HCEC 1CT (cell line): ENCODE results near the gene HOXD8.
A peak's percentile ranks its signal among the peaks of the same experiment; 100 is the strongest.

Source experiments
- DNase-seq: peaks from one replicate; pipeline ENCODE4 v3.0.0-alpha.2; 2017

The HOXD8 gene

GRCh38 chr2:176103742-176104315 lies 25.7 kb upstream of the HOXD8 start:
- no peak for DNase-seq

GRCh38 chr2:176104316-176105077 lies 25.0 kb upstream of the HOXD8 start:
- peak; percentile 30 for DNase-seq

DNA sequence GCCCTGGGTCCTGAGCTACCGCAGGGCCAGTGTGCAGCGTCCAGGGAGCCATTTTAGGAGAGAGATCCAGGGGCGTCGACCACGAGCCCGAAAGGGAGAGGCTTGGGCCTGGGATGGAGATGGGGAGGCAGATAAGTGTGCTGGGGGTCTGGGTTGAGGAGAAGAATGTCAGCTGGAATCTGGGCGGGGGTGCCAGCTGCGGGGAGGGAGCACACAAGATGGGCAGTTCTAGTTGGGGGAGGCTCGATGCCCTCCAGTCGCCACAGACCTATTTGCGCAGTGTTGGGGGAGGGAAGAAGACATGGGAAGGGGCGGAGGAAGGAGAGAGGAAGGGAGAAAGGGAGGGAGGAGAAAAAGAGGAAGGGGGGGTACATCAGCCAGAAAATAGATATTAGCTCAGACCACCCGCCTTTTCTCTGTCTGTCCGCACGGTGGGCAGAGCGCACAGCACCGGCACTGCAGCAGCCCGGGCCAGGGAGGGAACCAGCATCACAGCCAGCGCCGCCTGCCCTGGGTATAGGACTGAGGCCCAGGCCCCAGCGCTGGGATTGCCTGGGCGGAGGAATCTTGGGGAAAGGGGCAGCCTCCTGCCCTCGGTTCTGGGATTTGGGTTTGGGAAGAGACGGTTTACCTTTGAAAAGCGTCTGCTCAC lies 24.3 kb upstream of the HOXD8 start:
- no peak for DNase-seq

DNA sequence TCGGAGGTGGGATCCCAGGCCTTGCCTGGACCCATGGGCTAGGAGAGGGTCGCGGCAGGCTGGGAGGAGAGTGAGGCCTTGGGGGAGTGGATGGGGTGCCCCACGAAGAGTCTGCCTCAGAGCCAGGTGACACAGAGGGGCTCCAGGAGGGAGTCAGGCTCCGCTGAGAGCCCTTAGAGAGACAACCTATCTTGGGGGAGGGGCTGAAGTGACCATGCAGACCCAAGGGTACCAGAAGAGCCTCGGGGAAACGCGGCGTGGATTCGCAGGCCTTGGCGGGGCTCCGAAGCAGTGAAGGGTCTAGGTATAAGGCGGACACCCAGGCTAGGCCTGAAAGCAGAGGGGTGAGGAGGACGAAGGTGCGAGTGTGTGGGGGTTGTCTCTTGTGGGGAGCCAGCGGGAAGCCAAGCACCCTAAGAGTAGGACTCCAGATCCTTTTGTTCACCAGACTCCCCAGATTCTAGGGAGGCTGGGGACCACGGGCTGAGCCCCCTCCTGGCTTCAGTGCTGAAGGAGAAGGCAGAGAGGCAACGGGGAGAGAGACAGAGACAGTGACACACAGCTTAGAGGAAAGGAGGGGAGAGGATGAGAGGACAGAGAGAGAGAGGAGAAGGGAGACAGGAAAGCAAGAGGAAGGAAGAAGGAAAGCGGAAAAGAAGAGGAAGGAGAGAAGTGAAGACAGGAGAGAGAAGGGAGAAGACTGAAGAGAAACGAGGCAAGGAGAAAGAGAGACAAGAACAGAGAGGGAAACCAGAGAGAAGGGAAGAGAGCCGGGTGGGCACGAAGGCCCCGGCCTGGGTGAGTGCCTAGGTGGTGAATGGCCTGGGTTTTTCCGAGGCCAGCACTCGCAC lies 23.6 kb upstream of the HOXD8 start:
- DNase-seq: no peak

- no peak for DNase-seq
Measured at GRCh38 chr2:176106581-176107539, 22.6 kb upstream of the HOXD8 start, which contains the start of gene HOXD11. HOXD11 (plus strand) TSS chr2:176107280; CDS start chr2:176107356, 76 bp downstream.

DNA sequence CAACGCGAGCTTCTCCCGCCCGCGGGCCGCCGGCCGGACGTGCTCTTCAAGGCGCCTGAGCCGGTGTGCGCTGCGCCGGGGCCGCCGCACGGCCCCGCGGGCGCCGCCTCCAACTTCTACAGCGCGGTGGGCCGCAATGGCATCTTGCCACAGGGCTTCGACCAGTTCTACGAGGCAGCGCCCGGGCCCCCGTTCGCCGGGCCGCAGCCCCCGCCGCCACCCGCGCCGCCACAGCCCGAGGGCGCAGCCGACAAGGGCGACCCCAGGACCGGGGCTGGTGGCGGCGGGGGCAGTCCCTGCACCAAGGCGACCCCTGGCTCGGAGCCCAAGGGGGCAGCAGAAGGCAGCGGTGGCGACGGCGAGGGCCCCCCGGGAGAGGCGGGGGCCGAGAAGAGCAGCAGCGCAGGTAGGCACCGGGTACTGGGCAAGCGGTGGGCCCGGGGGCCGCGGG lies 21.7 kb upstream of the HOXD8 start:
- DNase-seq: no peak

- DNase-seq: no peak
Measured at GRCh38 chr2:176109192-176109901, 20.2 kb upstream of the HOXD8 start.

DNA sequence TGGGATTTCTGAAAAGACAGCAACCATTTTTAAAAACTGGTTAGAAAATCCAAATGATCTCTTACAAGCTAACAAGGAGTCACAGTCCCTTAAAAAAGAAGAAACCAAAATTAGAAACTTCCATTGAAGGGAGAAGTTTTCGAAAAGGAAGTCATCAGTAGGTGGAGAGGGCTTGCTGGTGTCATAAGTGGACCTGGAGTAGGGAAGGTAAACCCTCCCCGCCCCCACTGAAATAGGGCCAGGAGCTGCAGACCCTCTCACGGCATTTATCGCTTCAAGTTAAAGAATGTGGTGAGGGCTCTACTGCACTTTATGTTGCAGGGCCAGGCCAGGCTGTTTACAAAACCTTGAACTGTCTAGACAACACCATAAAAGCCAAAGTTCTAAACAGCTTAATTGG lies 19.6 kb upstream of the HOXD8 start:
- DNase-seq: no peak

DNA sequence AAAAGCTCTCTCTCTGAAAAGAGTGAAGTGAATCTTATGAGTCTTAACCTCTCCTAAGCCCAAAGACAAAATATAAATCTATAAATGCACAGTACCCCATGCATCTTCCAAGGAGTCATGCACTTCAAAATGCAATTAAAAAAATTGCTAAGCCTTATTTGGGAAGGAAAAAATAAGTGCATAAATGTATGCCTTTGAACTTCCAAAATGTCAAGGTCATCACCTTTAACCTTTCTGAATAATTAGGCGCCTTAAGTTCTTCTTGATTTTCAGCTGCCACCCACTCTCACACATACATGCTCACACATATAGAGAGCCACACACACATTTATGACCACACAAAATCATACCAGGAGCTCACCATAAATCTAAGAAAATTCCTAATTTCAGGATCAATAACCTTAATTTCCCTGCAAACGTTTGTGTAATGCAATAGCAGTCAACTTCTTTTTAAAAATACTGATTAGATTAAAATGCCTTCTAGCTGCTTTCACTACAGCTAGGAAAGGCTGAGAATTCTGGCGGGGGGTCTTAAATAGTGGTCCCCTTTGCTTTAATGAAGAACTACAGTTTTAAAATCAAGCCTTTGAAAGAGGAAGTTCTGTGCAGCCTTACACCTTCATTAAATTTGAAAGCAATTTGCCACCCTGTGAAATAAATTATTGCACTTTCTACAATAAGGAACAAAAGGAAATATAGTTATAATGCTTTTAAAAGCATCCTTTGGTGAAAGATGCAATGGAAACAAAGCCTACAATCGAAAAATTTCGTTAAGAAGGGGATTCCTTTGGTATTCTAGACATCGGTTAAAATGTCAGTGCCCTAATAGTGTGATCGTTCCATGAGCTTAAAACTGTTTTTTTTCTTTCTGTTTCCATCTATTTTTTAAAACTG lies 18.8 kb upstream of the HOXD8 start:
- no peak for DNase-seq

GRCh38 chr2:176111309-176111663 lies 18.2 kb upstream of the HOXD8 start:
- no peak for DNase-seq

GRCh38 chr2:176111846-176112374 lies 17.6 kb upstream of the HOXD8 start:
- DNase-seq: no peak

DNA sequence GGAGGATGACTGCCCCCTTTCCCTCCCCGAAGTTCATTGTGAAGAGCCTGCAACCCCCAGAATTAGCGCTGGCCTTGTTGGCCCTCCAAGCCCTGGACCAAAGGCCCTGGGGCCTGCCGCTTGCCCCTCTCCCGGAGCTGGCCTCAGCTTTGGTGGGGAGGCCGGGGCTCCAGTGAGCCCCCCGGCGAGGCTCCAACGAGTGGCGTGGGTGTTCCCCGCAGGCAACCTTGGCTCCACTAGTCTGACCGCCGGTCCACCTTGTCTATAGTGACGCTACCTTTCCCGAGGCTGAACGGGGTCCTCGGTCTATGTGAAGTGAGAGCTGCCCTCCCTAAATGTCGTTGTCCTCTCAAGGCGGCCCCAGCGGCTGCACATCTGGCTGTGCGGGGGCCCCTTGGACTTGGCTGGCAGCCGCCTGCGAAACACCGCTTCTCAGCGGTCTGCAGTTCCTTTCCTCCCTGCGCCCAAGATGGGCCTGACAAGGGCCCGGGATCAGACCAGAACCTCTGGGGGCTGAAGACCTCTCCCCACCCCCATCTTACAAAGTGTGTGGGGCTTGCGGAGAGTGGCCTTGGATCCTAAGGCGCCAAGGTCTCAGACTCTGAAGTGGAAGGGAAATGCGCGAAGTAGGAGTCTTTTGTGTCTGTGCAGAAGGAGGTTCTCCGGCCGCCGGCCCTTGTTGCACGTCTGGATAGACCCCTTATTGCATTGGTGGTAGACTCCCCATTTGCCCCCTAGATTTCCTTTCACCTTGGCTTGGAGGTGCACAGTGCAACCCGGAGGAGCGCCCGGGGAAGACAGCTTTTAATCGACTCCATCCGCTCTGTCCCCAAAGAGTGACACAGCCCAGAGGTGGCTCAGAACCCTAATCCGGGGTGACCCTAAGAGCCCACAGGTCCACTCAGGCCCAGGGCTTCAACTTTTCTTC lies 16.9 kb upstream of the HOXD8 start:
- DNase-seq: no peak

DNA sequence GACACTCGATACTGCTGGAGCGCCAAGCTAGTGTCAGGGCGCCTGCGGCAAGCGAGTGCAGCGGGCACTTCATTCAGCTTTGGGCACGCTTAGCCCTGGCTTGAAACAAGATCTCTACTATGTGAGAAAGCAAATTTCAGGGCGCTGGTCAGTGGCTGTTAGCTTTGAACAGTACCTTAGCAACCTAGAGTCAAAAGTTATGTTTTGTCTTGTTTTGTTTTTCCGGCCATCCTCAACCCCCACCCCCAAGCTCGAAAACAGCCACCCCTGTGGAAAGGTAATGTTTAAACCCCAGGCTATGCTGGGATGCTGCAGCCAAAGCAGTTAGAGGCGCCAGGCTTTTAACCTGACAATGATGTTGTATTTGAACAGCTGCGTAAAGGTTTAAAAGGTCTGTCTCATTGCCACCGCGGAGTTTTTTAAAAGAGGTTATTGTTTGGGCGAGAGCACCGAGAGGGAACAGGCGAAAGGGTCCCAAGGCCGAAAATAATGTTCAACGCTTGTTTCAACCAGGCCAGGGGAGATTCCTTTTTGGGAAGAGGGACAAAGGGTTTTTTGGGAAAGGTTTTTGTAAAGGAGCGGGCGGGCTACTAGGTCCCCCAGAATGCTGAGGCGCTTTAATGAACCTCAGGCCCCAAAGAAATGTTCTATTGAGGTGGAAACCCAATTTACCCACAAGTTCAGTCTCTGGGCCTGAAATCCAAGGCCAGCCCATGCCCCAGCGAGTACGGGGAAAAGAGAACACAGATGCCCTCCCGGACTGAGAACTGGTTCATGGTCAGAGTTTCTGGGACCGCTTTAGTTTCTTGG lies 15.2 kb upstream of the HOXD8 start:
- DNase-seq: no peak

DNA sequence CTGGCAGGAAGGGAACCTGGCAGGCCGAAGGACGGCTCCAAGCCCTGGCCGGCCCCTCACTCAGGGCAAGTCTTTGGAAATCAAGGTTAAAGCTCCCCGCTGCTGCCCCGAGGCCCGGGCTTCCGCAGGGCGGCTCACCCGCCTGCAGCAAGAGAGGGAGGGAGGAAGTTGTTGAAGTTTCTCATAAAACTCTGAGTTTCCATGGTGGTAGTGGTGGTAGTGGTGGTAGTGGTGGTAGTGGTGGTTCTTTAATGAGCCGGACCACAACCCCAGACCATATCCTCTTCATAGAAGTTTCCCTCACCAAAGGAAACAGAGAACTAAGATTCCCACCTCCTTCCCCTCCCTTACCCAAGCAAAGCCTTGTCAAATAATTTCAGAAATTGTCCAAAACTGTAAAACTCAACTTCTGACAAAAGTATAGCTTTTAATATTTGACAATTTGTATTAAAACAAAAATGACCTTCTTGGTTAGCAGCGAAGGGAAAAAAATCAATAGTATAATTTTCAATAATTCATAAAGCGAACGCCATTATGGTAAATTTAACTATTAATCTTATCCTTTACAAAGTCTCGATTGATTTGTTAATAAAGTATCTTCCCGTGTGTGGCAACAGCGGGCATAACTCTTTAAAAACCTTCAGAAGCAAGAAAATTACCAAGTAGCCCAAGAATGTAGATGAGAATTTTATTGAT lies 14.4 kb upstream of the HOXD8 start:
- DNase-seq: no peak

- DNase-seq: no peak
Measured at GRCh38 chr2:176115883-176116813, 13.4 kb upstream of the HOXD8 start, which contains the start of gene HOXD10. HOXD10 (plus strand) TSS chr2:176116778; CDS start chr2:176116834, 56 bp downstream.
